ENCODE measurements around the gene FARSB.

GRCh38 chr2:222701233-222701632 lies 45.3 kb upstream of the FARSB start:
- TF ChIP-seq CTCF (IDR thresholded peaks at IDR 0.05) = no peak
- TF ChIP-seq POLR2A (IDR thresholded peaks at IDR 0.05) = no peak
- TF ChIP-seq EP300 (IDR thresholded peaks at IDR 0.05) = no peak

Data from gastroesophageal sphincter (tissue), 3 donors.